G401.6 (cell line): ENCODE measurements around the gene MMP17.

ENCODE experiments used
- FAIRE-seq: peaks from 2 replicates; lab custom pipeline; 2012; peaks lifted over from hg19 to GRCh38; lab: Jason Lieb, UNC

MMP17 gene

GRCh38 chr12:131895640-131896079, 67.5 kb downstream of the MMP17 start:
- no peak for FAIRE-seq

DNA sequence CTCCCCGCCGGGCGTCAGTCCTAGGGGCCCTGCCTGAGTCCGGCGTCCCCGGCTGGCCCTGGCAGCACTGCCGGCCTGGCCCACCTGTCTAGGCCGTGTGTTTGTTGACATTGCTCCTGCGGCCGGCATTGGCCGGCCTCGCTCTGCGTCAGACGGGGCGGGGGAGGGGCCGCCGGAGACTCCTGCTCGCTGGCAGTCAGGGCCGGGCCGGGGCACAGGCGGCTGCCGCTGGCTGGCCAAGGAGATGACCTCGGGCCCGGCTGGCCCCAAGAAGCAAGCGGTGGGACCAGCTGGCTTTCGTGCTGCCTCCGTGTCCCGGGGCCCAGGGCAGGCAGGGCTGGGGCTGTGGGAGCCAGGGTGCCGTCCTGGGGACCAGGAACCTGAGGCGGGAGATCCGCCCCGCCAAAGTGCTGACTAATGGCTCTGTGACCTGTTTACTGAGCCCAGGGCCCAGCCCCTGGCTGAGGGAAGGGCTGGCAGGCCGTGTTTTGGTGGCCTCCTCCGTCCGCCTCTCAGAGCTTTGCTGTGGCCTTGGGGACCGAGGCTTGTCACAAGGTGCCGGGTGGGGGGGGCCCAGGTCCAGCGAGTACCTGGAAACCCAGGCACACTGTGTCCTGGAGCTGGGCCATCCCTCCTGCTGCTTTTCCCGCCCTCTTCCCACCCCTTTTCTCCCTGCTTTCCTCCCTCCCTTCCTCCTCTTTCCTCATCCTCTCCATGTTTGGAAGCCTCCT, 68.1 kb downstream of the MMP17 start:
- no peak for FAIRE-seq

GRCh38 chr12:131896811-131897270, 68.6 kb downstream of the MMP17 start:
- no peak for FAIRE-seq

DNA sequence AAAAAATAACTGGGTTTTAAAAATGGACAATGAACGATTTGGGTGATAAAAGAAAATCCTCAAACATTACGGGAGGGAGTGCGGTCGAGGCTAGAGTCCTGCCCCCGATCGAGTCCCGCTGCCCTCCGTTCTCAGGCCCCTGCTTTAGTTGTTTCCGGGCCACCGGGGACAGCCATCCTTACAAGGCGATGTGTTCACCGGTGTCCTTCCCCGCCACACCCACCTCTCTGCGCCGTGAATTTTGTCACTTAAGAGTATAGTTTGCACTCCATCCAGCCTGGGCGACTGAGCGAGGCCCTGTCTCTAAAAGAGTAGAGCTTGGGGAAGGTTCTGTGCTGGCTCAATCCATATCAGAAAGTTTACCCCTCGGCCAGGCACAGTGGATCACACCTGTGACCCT, 69.1 kb downstream of the MMP17 start:
- FAIRE-seq: no peak

GRCh38 chr12:131897875-131898274, 69.7 kb downstream of the MMP17 start:
- FAIRE-seq: no peak

- FAIRE-seq: no peak
Observed at GRCh38 chr12:131900397-131900796, 72.2 kb downstream of the MMP17 start.
